ENCODE data around the gene PFDN2.

PFDN2 gene

GRCh38 chr1:161082996-161083747, 34.7 kb downstream of the PFDN2 start:
- Histone ChIP-seq H3K9me2 (ENCODE audit: low read depth, low read length) (no peaks in the 10 kb centered on the region), H2AFZ (ENCODE audit: low read length) (no peak overlapping the region), H3F3A (ENCODE audit: insufficient read depth, low read length) (no peaks in the 10 kb centered on the region), H3K79me2 (ENCODE audit: insufficient read depth, low read length) (no peaks in the 10 kb centered on the region), H3K27ac (ENCODE audit: low read depth, low read length, poor library complexity, severe bottlenecking) (no peak overlapping the region), H3K4me2 (ENCODE audit: low read length) (no peak overlapping the region), H3K9ac (ENCODE audit: low read length) (no peak overlapping the region), H3K4me1 (ENCODE audit: insufficient read depth, low read length, severe bottlenecking) (no peaks in the 10 kb centered on the region), H3K4me3 (ENCODE audit: low read depth, low read length, poor library complexity, severe bottlenecking) (no peak overlapping the region), H3K27me3 (ENCODE audit: insufficient read depth, low read length) (no peaks in the 10 kb centered on the region; the same call in 1 of the 2 replicates), H3K36me3 (ENCODE audit: insufficient read depth, low read length) (no peaks in the 10 kb centered on the region), H3K9me3 (ENCODE audit: low read length) (no peaks in the 10 kb centered on the region), H4K20me1 (ENCODE audit: insufficient read depth, low read length) (no peaks in the 10 kb centered on the region)
- TF ChIP-seq EZH2 (IDR thresholded peaks at IDR 0.05; ENCODE audit: borderline replicate concordance, low read length) (no peak), CTCF (IDR thresholded peaks at IDR 0.05; ENCODE audit: low read length) (no peak)

DNA sequence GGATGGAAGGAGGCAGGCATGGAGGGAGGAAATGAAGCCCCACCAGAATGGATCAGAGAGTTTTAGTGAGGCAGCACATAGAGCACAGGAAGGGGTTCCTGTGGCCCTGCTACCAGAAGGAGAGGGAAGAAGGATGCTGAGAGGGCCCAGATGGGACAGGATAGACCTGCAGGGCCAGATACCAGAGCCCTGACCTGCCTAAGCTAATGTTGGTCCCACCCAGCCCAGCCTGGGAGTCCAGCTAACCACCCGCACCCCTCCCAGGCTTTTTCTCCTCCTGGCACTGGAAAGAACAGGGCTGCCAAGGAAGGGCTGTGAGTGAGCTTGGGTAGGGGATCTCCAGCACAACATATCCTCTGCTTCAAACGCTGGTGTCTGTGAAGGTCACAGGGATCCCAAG, 35.4 kb downstream of the PFDN2 start:
- no peak overlapping the region for H3K4me2 ChIP-seq (ENCODE audit: low read length)
- H2AFZ ChIP-seq (ENCODE audit: low read length): no peak overlapping the region
- H3K79me2 ChIP-seq (ENCODE audit: insufficient read depth, low read length): no peaks in the 10 kb centered on the region
- H3F3A ChIP-seq (ENCODE audit: insufficient read depth, low read length): no peaks in the 10 kb centered on the region
- no peak overlapping the region for H3K9ac ChIP-seq (ENCODE audit: low read length)
- H3K9me2 ChIP-seq (ENCODE audit: low read depth, low read length): no peaks in the 10 kb centered on the region
- H3K4me1 ChIP-seq (ENCODE audit: insufficient read depth, low read length, severe bottlenecking): no peaks in the 10 kb centered on the region
- H4K20me1 ChIP-seq (ENCODE audit: insufficient read depth, low read length): no peaks in the 10 kb centered on the region
- no peak for TF ChIP-seq CTCF (IDR thresholded peaks at IDR 0.05; ENCODE audit: low read length)
- no peak for TF ChIP-seq EZH2 (IDR thresholded peaks at IDR 0.05; ENCODE audit: borderline replicate concordance, low read length)
- no peaks in the 10 kb centered on the region for H3K9me3 ChIP-seq (ENCODE audit: low read length)
- H3K27me3 ChIP-seq (ENCODE audit: insufficient read depth, low read length): no peaks in the 10 kb centered on the region; the same call in 1 of the 2 replicates
- H3K27ac ChIP-seq (ENCODE audit: low read depth, low read length, poor library complexity, severe bottlenecking): no peak overlapping the region
- no peaks in the 10 kb centered on the region for H3K36me3 ChIP-seq (ENCODE audit: insufficient read depth, low read length)
- no peak overlapping the region for H3K4me3 ChIP-seq (ENCODE audit: low read depth, low read length, poor library complexity, severe bottlenecking)

- H3K27me3 ChIP-seq (ENCODE audit: insufficient read depth, low read length): no peaks in the 10 kb centered on the region; the same call in 1 of the 2 replicates
- no peaks in the 10 kb centered on the region for H3K79me2 ChIP-seq (ENCODE audit: insufficient read depth, low read length)
- H3K9me2 ChIP-seq (ENCODE audit: low read depth, low read length): no peaks in the 10 kb centered on the region
- no peak overlapping the region for H3K27ac ChIP-seq (ENCODE audit: low read depth, low read length, poor library complexity, severe bottlenecking)
- no peak overlapping the region for H3K4me2 ChIP-seq (ENCODE audit: low read length)
- H3K9ac ChIP-seq (ENCODE audit: low read length): no peak overlapping the region
- H3K9me3 ChIP-seq (ENCODE audit: low read length): no peaks in the 10 kb centered on the region
- TF ChIP-seq EZH2 (IDR thresholded peaks at IDR 0.05; ENCODE audit: borderline replicate concordance, low read length) (no peak), CTCF (IDR thresholded peaks at IDR 0.05; ENCODE audit: low read length) (no peak)
- H3K4me3 ChIP-seq (ENCODE audit: low read depth, low read length, poor library complexity, severe bottlenecking): no peak overlapping the region
- no peaks in the 10 kb centered on the region for H3F3A ChIP-seq (ENCODE audit: insufficient read depth, low read length)
- H4K20me1 ChIP-seq (ENCODE audit: insufficient read depth, low read length): no peaks in the 10 kb centered on the region
- no peaks in the 10 kb centered on the region for H3K36me3 ChIP-seq (ENCODE audit: insufficient read depth, low read length)
- no peak overlapping the region for H2AFZ ChIP-seq (ENCODE audit: low read length)
- H3K4me1 ChIP-seq (ENCODE audit: insufficient read depth, low read length, severe bottlenecking): no peaks in the 10 kb centered on the region
Observed at GRCh38 chr1:161081519-161081918, 36.3 kb downstream of the PFDN2 start.
